Prostate gland (tissue), 2 donors: ENCODE data around the gene CCT2.

Experiments
- CTCF ChIP-seq, 4 experiments: fragments of 200-600 bp in 2 of 4; fragments of 450-650 bp in 2 of 4; sonication (generic) in 2 of 4; IDR thresholded peaks; 1 replicate in 3 of 4; 2 replicates in 1 of 4; pipeline ENCODE4 v1.5.1; 2016 to 2019; ENCODE audit warnings: antibody characterized with exemption in 4 of 4, mild to moderate bottlenecking in 2 of 4, moderate library complexity in 2 of 4
- POLR2A ChIP-seq: fragments of 450-650 bp; IDR thresholded peaks from one replicate; pipeline ENCODE4 v1.6.1; 2016; ENCODE audit warnings: antibody characterized with exemption, mild to moderate bottlenecking
- POLR2AphosphoS5 ChIP-seq: sonication (generic); formaldehyde crosslinking; IDR thresholded peaks from one replicate; pipeline ENCODE4 v1.6.1; 2017; ENCODE audit warnings: antibody characterized with exemption

GRCh38 chr12:69620921-69621320, 35.7 kb downstream of the CCT2 start:
- TF ChIP-seq CTCF (IDR thresholded peaks at IDR 0.05) = no peak
- TF ChIP-seq POLR2A = no peak
- no peak for TF ChIP-seq POLR2AphosphoS5
